Spleen (tissue), 11 donors: Measurements from ENCODE around the gene ZSWIM7. TPM values are rescaled to one million over a fixed set of nuclear protein-coding genes. Genes with fewer than 3 reads are reported as not detected.

Experiments used
- DNase-seq: peaks from one replicate; pipeline ENCODE4 v3.0.0-alpha.2; 2020
- H3K27ac ChIP-seq, 8 donors: fragments of 200-600 bp; sonication (generic) in 7 of 8; 1 replicate in 4 of 8; 2 replicates in 4 of 8; pipeline versions ENCODE4 v1.5.0 to v1.8.0; 2016 to 2021; ENCODE audit warnings: inconsistent platforms in 4 of 8, mild to moderate bottlenecking in 4 of 8, moderate library complexity in 1 of 8
- H3K27me3 ChIP-seq, 7 donors: fragments of 200-600 bp; sonication (generic) in 6 of 7; replicated peaks in 1 of 7; 1 replicate in 4 of 7; 2 replicates in 3 of 7; pipeline versions ENCODE4 v1.5.0 to v1.8.0; 2016 to 2021; ENCODE audit warnings: inconsistent platforms in 3 of 7, mild to moderate bottlenecking in 1 of 7
- H3K36me3 ChIP-seq, 6 donors: fragments of 200-600 bp; sonication (generic) in 5 of 6; 1 replicate in 4 of 6; 2 replicates in 2 of 6; pipeline versions ENCODE4 v1.5.0 to v1.8.0; 2016 to 2021; ENCODE audit warnings: inconsistent platforms in 2 of 6
- H3K4me1 ChIP-seq, 6 donors: fragments of 200-600 bp; sonication (generic) in 5 of 6; 1 replicate in 3 of 6; 2 replicates in 3 of 6; pipeline versions ENCODE4 v1.5.0 to v1.8.0; 2016 to 2021; ENCODE audit warnings: inconsistent platforms in 3 of 6
- H3K4me3 ChIP-seq, 8 donors: fragments of 200-600 bp; sonication (generic) in 7 of 8; 1 replicate in 4 of 8; 2 replicates in 4 of 8; pipeline versions ENCODE4 v1.5.0 to v1.8.0; 2016 to 2021; ENCODE audit warnings: inconsistent platforms in 4 of 8, mild to moderate bottlenecking in 4 of 8, moderate library complexity in 2 of 8
- H3K9me3 ChIP-seq, 8 donors: fragments of 200-600 bp; sonication (generic) in 7 of 8; 1 replicate in 4 of 8; 2 replicates in 4 of 8; pipeline versions ENCODE4 v1.5.0 to v1.8.0; 2016 to 2021; ENCODE audit warnings: inconsistent platforms in 4 of 8
- CTCF ChIP-seq, 11 experiments: fragments of 200-600 bp in 7 of 11; fragments of 450-650 bp in 4 of 11; sonication (generic) in 4 of 11; IDR thresholded peaks in 8 of 11; conservative IDR thresholded peaks in 3 of 11; 1 replicate in 7 of 11; 2 replicates in 4 of 11; pipeline versions ENCODE4 v1.4.0 to v1.8.0; 2016 to 2021; ENCODE audit warnings: antibody characterized with exemption in 11 of 11, inconsistent platforms in 4 of 11, mild to moderate bottlenecking in 1 of 11
- POLR2A ChIP-seq, 3 donors: fragments of 450-650 bp; IDR thresholded peaks; one replicate each; pipeline ENCODE4 v1.5.1; 2017; ENCODE audit warnings: antibody characterized with exemption in 3 of 3, mild to moderate bottlenecking in 1 of 3
- POLR2AphosphoS5 ChIP-seq, 3 donors: sonication (generic); formaldehyde crosslinking; IDR thresholded peaks; one replicate each; pipeline ENCODE4 v1.5.1; 2017; ENCODE audit warnings: antibody characterized with exemption in 3 of 3
- WGBS, 5 donors: extraction: QIAGEN DNeasy Blood & Tissue Kit in 3 of 5; methylation state at CpG; one replicate each; pipeline versions ENCODE4 v1.1.5 to v1.1.7; 2013 to 2018; 5-methylcytosine and 5-hydroxymethylcytosine counted together
- intact Hi-C: fragments of 100-400 bp; cut with DNase I; formaldehyde crosslinking; loops from one replicate; pipeline ENCODE4 v1.15.0; 2023; ENCODE audit warnings: low total_unique reads
- polyA plus RNA-seq, 3 donors: library from polyadenylated mRNA; stranded (reverse); fragments of 200-250 nt; gene quantifications; one replicate each; pipeline ENCODE4 v1.2.1, GENCODE V29; 2013
- total RNA-seq, 7 donors: library from RNA; depleted of rRNA in 3 of 7; stranded (reverse); fragments of >200 nt in 3 of 7; fragmentation: NEBNext Ultra II Directional in 4 of 7; extraction: Animal tissue kit (Norgen Biotek cat#: 25700) in 4 of 7; gene quantifications; one replicate each; pipeline versions ENCODE4 v1.1.0 to v1.2.1, GENCODE V29; 2016 to 2021
- donor health status: healthy with polysubstance abuse.
- donor health status: DM: no; HTN: no; CAD: no; lungs with moderate emphysema.
- donor health status: DM: no; HTN: no; CAD: no.
- donor health status: Bipolar disorder and iron deficiency.
- donor health status: healthy.
- donor health status: DM: no; HTN: no; CAD: no.
- donor health status: DM: yes; HTN: yes; CAD: no.

Gene ZSWIM7
- total and polyA plus RNA-seq, 10 donors, result 13.4 to 47.6 (median 25.3) TPM

DNA sequence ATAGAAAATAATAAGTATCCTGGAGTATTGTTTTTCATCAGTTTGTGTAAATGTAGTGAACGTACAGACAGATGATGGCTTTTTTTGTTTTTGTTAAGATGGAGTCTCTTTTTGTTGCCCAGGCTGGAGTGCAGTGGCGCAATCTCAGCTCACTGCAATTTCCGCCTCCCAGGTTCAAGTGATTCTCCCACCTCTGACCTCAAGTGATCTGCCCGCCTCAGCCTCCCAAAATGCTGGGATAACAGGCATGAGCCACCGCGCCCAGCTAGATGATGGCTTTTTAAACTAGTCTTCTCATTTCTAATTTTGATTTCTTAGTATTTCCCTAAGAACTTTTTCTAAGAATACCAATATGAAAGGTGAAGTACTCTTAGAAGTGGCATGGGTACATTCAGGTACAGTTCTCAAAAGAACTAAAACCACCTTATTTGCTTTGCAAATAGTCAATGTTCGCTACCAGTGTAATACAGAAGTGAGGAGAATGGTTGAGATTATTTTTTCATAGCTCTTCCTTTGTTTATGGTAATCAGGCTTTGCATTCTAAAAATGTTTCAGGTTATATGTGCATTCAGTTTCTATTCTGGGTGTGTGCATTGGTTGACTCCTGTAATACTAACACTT is 34.3 kb upstream of the ZSWIM7 start:
- 87 to 95% (median 89%) methylated on average over 7 of the region's 7 CpGs for WGBS, 5 donors
- DNase-seq, result no peak
- intact Hi-C loops, result no loop called here
- Histone ChIP-seq H3K4me1 (no peaks in the 10 kb centered on the region), H3K36me3 (peaks cover 0 to 100% (median 89%) of the 10 kb centered on the region in 6 donors), H3K27me3 (no peaks in the 10 kb centered on the region), H3K27ac (no peak overlapping the region), H3K4me3 (no peak overlapping the region), H3K9me3 (no peaks in the 10 kb centered on the region)
- TF ChIP-seq CTCF (IDR thresholded peaks at IDR 0.05 in 8 of 11, conservative IDR thresholded peaks at IDR 0.05 in 3 of 11) (no peak), POLR2A (IDR thresholded peaks at IDR 0.05) (no peak), POLR2AphosphoS5 (IDR thresholded peaks at IDR 0.05) (no peak)

GRCh38 chr17:16027708-16028584 is 28.4 kb upstream of the ZSWIM7 start:
- Histone ChIP-seq H3K4me3 (no peak overlapping the region), H3K4me1 (peaks cover 0 to 10% (median 1%) of the 10 kb centered on the region in 6 donors), H3K27ac (peak overlapping the region; percentile 9 to 62 (median 44)), H3K27me3 (no peaks in the 10 kb centered on the region), H3K36me3 (peaks cover 6 to 100% (median 86%) of the 10 kb centered on the region in 6 donors), H3K9me3 (no peaks in the 10 kb centered on the region)
- intact Hi-C loops, result no loop called here
- no peak for TF ChIP-seq POLR2AphosphoS5 (IDR thresholded peaks at IDR 0.05)
- no peak for DNase-seq
- 70 to 82% (median 73%) methylated on average over 5 of the region's 5 CpGs for WGBS, 5 donors

DNA sequence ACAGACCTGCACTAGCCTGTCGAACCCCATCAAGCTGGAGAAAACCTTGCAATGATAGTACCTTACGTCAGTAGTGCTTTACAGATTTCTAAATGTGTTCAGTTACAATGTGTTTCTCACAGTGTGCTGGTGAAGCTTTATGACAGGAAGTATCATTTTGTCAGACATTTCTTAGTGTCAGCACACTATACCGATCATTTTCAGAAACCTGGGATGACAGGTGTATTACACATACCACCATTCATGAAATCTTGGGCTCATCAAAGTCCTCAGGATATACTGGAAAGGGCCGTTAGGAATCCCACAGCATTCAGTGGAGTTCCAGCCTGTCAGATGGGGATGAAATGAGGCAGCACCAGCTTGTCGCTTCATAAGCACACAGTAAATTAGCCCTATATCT is 27.4 kb upstream of the ZSWIM7 start:
- no peak for TF ChIP-seq CTCF (IDR thresholded peaks at IDR 0.05 in 8 of 11, conservative IDR thresholded peaks at IDR 0.05 in 3 of 11)
- no peak for TF ChIP-seq POLR2AphosphoS5 (IDR thresholded peaks at IDR 0.05)
- no peak for TF ChIP-seq POLR2A (IDR thresholded peaks at IDR 0.05)
- H3K4me3 ChIP-seq, result no peak overlapping the region
- DNase-seq, result no peak
- intact Hi-C loops, result no loop called here
- peaks cover 6 to 100% (median 75%) of the 10 kb centered on the region in 6 donors for H3K36me3 ChIP-seq
- H3K4me1 ChIP-seq, result peaks cover 0 to 10% (median 1%) of the 10 kb centered on the region in 6 donors
- H3K27me3 ChIP-seq, result no peaks in the 10 kb centered on the region
- H3K9me3 ChIP-seq, result no peaks in the 10 kb centered on the region
- 93 to 98% (median 95%) methylated on average over 5 of the region's 5 CpGs for WGBS, 5 donors
- H3K27ac ChIP-seq, result peak overlapping the region in 2 of 8 donors; percentile 14 to 62

GRCh38 chr17:16025202-16025601 is 25.7 kb upstream of the ZSWIM7 start:
- WGBS, 5 donors, result 91 to 100% (median 97%) methylated on average over 1 of the region's 1 CpG
- peaks cover 6 to 99% (median 65%) of the 10 kb centered on the region in 6 donors for H3K36me3 ChIP-seq
- intact Hi-C loops, result no loop called here
- H3K27ac ChIP-seq, result no peak overlapping the region
- no peaks in the 10 kb centered on the region for H3K9me3 ChIP-seq
- peaks cover 0 to 10% (median 1%) of the 10 kb centered on the region in 6 donors for H3K4me1 ChIP-seq
- no peaks in the 10 kb centered on the region for H3K27me3 ChIP-seq
- TF ChIP-seq CTCF (IDR thresholded peaks at IDR 0.05 in 8 of 11, conservative IDR thresholded peaks at IDR 0.05 in 3 of 11) (no peak), POLR2A (IDR thresholded peaks at IDR 0.05) (no peak), POLR2AphosphoS5 (IDR thresholded peaks at IDR 0.05) (no peak)
- no peak overlapping the region for H3K4me3 ChIP-seq
- DNase-seq, result no peak
